Stimulated activated CD4-positive, alpha-beta T cell treated with anti-CD3 and anti-CD28 coated beads, Interleukin-4, amount 100 ng/mL, for 48 hours (primary cell): ENCODE results near the gene KLHDC7B.
A peak's percentile ranks its signal among the peaks of the same experiment; 100 is the strongest.

ENCODE experiments used
- DNase-seq, 2 donors: peaks; one replicate each; pipeline ENCODE4 v3.0.0-alpha.2; 2020; ENCODE audit warnings: low read depth in 2 of 2

The KLHDC7B gene

GRCh38 chr22:50548040-50548920, 2.6 kb downstream of the KLHDC7B start:
- peak in 1 of 2 donors; percentile 52 for DNase-seq

- DNase-seq: no peak
These were observed 3.5 kb downstream of the KLHDC7B start for GRCh38 chr22:50548921-50549790.

- no peak for DNase-seq
These were observed 4.7 kb downstream of the KLHDC7B start for GRCh38 chr22:50550395-50550794.

- no peak for DNase-seq
These were observed 5.6 kb downstream of the KLHDC7B start for GRCh38 chr22:50551160-50551752.

GRCh38 chr22:50553310-50553709, 7.6 kb downstream of the KLHDC7B start:
- DNase-seq: no peak

GRCh38 chr22:50556703-50557102, 11.0 kb downstream of the KLHDC7B start:
- DNase-seq: no peak

GRCh38 chr22:50560034-50560433, 14.3 kb downstream of the KLHDC7B start:
- no peak for DNase-seq

GRCh38 chr22:50561401-50562358, 16.0 kb downstream of the KLHDC7B start:
- no peak for DNase-seq

- peak; percentile 98 for DNase-seq
These were observed 17.1 kb downstream of the KLHDC7B start, which contains the start of gene SYCE3 for GRCh38 chr22:50562523-50563412. SYCE3 (minus strand) TSS chr22:50562919; CDS start chr22:50556405, 6,514 bp downstream.

- DNase-seq: no peak
These were observed 17.9 kb downstream of the KLHDC7B start for GRCh38 chr22:50563413-50564160.

- DNase-seq: no peak
These were observed 18.6 kb downstream of the KLHDC7B start for GRCh38 chr22:50564289-50564688.

- DNase-seq: no peak
These were observed 22.1 kb downstream of the KLHDC7B start for GRCh38 chr22:50567721-50568252.

- DNase-seq: no peak
These were observed 22.9 kb downstream of the KLHDC7B start for GRCh38 chr22:50568626-50569025.

- no peak for DNase-seq
These were observed 23.4 kb downstream of the KLHDC7B start for GRCh38 chr22:50569041-50569459.

GRCh38 chr22:50569896-50570535, 24.3 kb downstream of the KLHDC7B start:
- no peak for DNase-seq

- DNase-seq: no peak
These were observed 25.2 kb downstream of the KLHDC7B start for GRCh38 chr22:50570861-50571260.

- DNase-seq: no peak
These were observed 25.8 kb downstream of the KLHDC7B start for GRCh38 chr22:50571264-50572175.
